B cell (primary cell): ENCODE results near the gene TERB1. TPM values are rescaled to one million over a fixed set of nuclear protein-coding genes. Genes with fewer than 3 reads are reported as not detected.

Source experiments
- ATAC-seq: fragments of 200-7000 bp; cut with Tn5 transposase; one replicate; pipeline ENCODE4 v1.10.0; 2021; ENCODE audit warnings: low read depth, mild to moderate bottlenecking, moderate number of reproducible peaks, moderate library complexity
- CTCF ChIA-PET: fragments of 350-600 bp; sonication (Branson Sonifier 250); formaldehyde crosslinking; loops from one replicate; lab custom pipeline; 2021; ENCODE audit warnings: antibody characterized with exemption, inconsistent platforms; lab: Charles Lee
- POLR2A ChIA-PET: fragments of 350-600 bp; sonication (Branson Sonifier 250); formaldehyde crosslinking; loops from one replicate; lab custom pipeline; 2021; ENCODE audit warnings: antibody characterized with exemption; lab: Charles Lee
- DNase-seq: peaks from one replicate; pipeline ENCODE4 v3.0.0; 2013
- H2AFZ ChIP-seq: 2 replicates; pipeline ENCODE4 v1.6.1; 2012; ENCODE audit warnings: mild to moderate bottlenecking, low read depth, low read length; ENCODE audit not compliant: insufficient read depth, poor library complexity, severe bottlenecking
- H3K27ac ChIP-seq, 2 donors: 1 replicate in 1 of 2; 2 replicates in 1 of 2; pipeline ENCODE4 v1.5.1; 2012 to 2013; ENCODE audit warnings: low read length in 2 of 2, mild to moderate bottlenecking in 2 of 2, moderate library complexity in 1 of 2
- H3K27me3 ChIP-seq, 4 experiments: fragments of 200-600 bp in 1 of 4; sonication (generic) in 1 of 4; replicated peaks in 1 of 4; 1 replicate in 2 of 4; 2 replicates in 2 of 4; pipeline versions ENCODE4 v1.6.1 to v1.7.0; 2013 to 2016; ENCODE audit warnings: low read length in 3 of 4, mild to moderate bottlenecking in 2 of 4, mixed read lengths in 1 of 4, moderate library complexity in 1 of 4; ENCODE audit not compliant: insufficient read depth in 4 of 4, control insufficient read depth in 3 of 4; ENCODE audit errors: control extremely low read depth in 1 of 4
- H3K36me3 ChIP-seq, 2 experiments: replicated peaks in 1 of 2; 1 replicate in 1 of 2; 2 replicates in 1 of 2; pipeline versions ENCODE4 v1.6.1 to v1.7.1; 2013; ENCODE audit warnings: low read length in 1 of 2; ENCODE audit not compliant: insufficient read depth in 2 of 2, control insufficient read depth in 1 of 2; ENCODE audit errors: control extremely low read depth in 1 of 2, extremely low read depth in 1 of 2
- H3K4me1 ChIP-seq, 2 donors: fragments of 200-600 bp in 1 of 2; sonication (generic) in 1 of 2; 1 replicate in 1 of 2; 2 replicates in 1 of 2; pipeline versions ENCODE4 v1.5.1 to v1.6.1; 2013 to 2017; ENCODE audit warnings: low read length in 2 of 2; ENCODE audit not compliant: control insufficient read depth in 2 of 2, insufficient read depth in 2 of 2
- H3K4me2 ChIP-seq: replicated peaks from 2 replicates; pipeline ENCODE3; 2012; ENCODE audit warnings: mild to moderate bottlenecking, low read depth, low read length; ENCODE audit not compliant: poor library complexity, severe bottlenecking
- H3K4me3 ChIP-seq, 5 experiments: fragments of 200-600 bp in 1 of 5; sonication (generic) in 1 of 5; 1 replicate in 3 of 5; 2 replicates in 2 of 5; pipeline versions ENCODE4 v1.5.1 to v1.7.0; 2011 to 2016; ENCODE audit warnings: low read length in 4 of 5, mild to moderate bottlenecking in 4 of 5, low read depth in 2 of 5, control low read depth in 1 of 5, moderate library complexity in 1 of 5; ENCODE audit not compliant: insufficient read depth in 1 of 5; ENCODE audit errors: control extremely low read depth in 1 of 5, extremely low read depth in 1 of 5
- H3K79me2 ChIP-seq: fragments of 200-600 bp; sonication (generic); one replicate; pipeline ENCODE4 v1.6.0; 2016; ENCODE audit warnings: low read length; ENCODE audit not compliant: control insufficient read depth, insufficient read depth
- H3K9ac ChIP-seq: fragments of 200-600 bp; sonication (generic); 2 replicates; pipeline ENCODE4 v1.6.1; 2017; ENCODE audit warnings: mild to moderate bottlenecking, low read length, moderate library complexity
- H3K9me3 ChIP-seq, 3 donors: one replicate each; pipeline versions ENCODE4 v1.6.1 to v1.7.1; 2013; ENCODE audit warnings: low read length in 2 of 3; ENCODE audit not compliant: control insufficient read depth in 2 of 3, insufficient read depth in 1 of 3; ENCODE audit errors: control extremely low read depth in 1 of 3
- H4K20me1 ChIP-seq: 2 replicates; pipeline ENCODE4 v1.6.0; 2012; ENCODE audit warnings: mild to moderate bottlenecking, low read length; ENCODE audit not compliant: insufficient read depth, control insufficient read depth, poor library complexity, severe bottlenecking
- H3K27ac Mint-ChIP-seq: one replicate; pipeline ENCODE4 v1.8.0; 2021; ENCODE audit warnings: mixed read lengths
- H3K27me3 Mint-ChIP-seq: one replicate; pipeline ENCODE4 v1.8.0; 2021; ENCODE audit warnings: mixed read lengths
- H3K4me1 Mint-ChIP-seq: one replicate; pipeline ENCODE4 v1.8.0; 2021; ENCODE audit warnings: mixed read lengths
- H3K4me3 Mint-ChIP-seq: one replicate; pipeline ENCODE4 v1.8.0; 2021; ENCODE audit warnings: mixed read lengths
- H3K9me3 Mint-ChIP-seq: one replicate; pipeline ENCODE4 v1.8.0; 2022; ENCODE audit warnings: mixed read lengths; ENCODE audit not compliant: insufficient read depth
- EZH2 ChIP-seq: IDR thresholded peaks from 2 replicates; pipeline ENCODE4 v1.6.1; 2012; ENCODE audit warnings: borderline replicate concordance, low read depth, mild to moderate bottlenecking, moderate library complexity, low read length; ENCODE audit not compliant: insufficient read depth, poor library complexity, severe bottlenecking
- WGBS: methylation state at CpG from one replicate; pipeline ENCODE4 v1.1.5; 2013; ENCODE audit warnings: missing lambda C conversion rate; ENCODE audit not compliant: insufficient coverage; 5-methylcytosine and 5-hydroxymethylcytosine counted together
- intact Hi-C: fragments of 100-400 bp; cut with micrococcal nuclease; formaldehyde crosslinking; loops from one replicate; pipeline ENCODE4 v1.10.0; 2022
- polyA plus RNA-seq: library from polyadenylated mRNA; depleted of rRNA; stranded (reverse); fragments of >200 nt; gene quantifications from 2 replicates; pipeline ENCODE4 v1.2.3, GENCODE V29; 2012
- total RNA-seq, 2 donors: library from RNA; stranded (reverse); fragments of 120-200 nt in 1 of 2; gene quantifications; 1 replicate in 1 of 2; 2 replicates in 1 of 2; pipeline versions ENCODE4 v1.2.3 to v1.2.4, GENCODE V29; 2013 to 2022
- TF ChIP-seq, protein P1 (sequence below): fragments of 200-600 bp; IDR thresholded peaks from one replicate; pipeline ENCODE4 v1.8.0; 2022; ENCODE audit warnings: antibody characterized with exemption, mild to moderate bottlenecking

Gene TERB1
- total and polyA plus RNA-seq, 2 donors (not counting 1 experiment from before 2014, with no cell fraction given) = 0.71 TPM; not detected in 1

DNA sequence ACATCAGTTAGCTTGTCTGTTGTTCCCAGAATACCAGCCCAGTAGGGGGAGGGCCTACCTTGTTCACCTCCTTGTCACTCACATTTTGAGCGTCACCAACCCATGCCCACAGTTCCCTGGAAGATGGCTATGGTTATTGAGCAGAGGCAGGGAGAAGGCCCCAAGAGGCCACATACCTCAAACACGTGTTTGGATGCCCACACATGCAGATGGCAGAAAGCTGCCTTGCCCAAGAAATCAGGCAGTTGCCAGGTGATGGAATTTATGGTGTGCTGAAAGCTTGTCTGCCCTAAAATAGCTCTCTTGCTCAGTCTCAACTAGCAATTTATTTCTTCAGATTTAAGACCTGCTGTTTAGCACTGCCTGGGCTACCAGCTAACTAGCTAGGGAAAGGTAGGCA, 88.3 kb downstream of the TERB1 start:
- ATAC-seq (no peak), DNase-seq (no peak)
- intact Hi-C loops = no loop called here
- Histone ChIP-seq H3K9me3 (peaks cover 0 to 14% (median 0%) of the 10 kb centered on the region in 3 donors), H3K4me1 (no peaks in the 10 kb centered on the region), H3K27me3 (no peaks in the 10 kb centered on the region), H2AFZ (no peak overlapping the region), H3K4me2 (no peak overlapping the region), H4K20me1 (no peaks in the 10 kb centered on the region), H3K27ac (no peak overlapping the region), H3K9ac (no peak overlapping the region), H3K79me2 (no peaks in the 10 kb centered on the region), H3K36me3 (peaks cover 0 to 2% of the 10 kb centered on the region in 2 experiments), H3K4me3 (no peak overlapping the region)
- ChIA-PET CTCF (interaction anchor here (0.6 to 1.0 kb wide), 2 partner anchors 14 to 35 kb away, joined by 3 to 5 read pairs; no protein-coding TSS in a partner anchor), POLR2A (no interaction called here)
- TF ChIP-seq EZH2 = no peak
- TF ChIP-seq, protein P1, sequence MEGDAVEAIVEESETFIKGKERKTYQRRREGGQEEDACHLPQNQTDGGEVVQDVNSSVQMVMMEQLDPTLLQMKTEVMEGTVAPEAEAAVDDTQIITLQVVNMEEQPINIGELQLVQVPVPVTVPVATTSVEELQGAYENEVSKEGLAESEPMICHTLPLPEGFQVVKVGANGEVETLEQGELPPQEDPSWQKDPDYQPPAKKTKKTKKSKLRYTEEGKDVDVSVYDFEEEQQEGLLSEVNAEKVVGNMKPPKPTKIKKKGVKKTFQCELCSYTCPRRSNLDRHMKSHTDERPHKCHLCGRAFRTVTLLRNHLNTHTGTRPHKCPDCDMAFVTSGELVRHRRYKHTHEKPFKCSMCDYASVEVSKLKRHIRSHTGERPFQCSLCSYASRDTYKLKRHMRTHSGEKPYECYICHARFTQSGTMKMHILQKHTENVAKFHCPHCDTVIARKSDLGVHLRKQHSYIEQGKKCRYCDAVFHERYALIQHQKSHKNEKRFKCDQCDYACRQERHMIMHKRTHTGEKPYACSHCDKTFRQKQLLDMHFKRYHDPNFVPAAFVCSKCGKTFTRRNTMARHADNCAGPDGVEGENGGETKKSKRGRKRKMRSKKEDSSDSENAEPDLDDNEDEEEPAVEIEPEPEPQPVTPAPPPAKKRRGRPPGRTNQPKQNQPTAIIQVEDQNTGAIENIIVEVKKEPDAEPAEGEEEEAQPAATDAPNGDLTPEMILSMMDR = no peak
- Mint-ChIP-seq H3K4me3 (no peak overlapping the region), H3K27ac (no peak overlapping the region), H3K4me1 (no peaks in the 10 kb centered on the region), H3K27me3 (peaks cover 12% of the 10 kb centered on the region), H3K9me3 (no peaks in the 10 kb centered on the region)
- 33% methylated on average over 1 of the region's 2 CpGs for WGBS

DNA sequence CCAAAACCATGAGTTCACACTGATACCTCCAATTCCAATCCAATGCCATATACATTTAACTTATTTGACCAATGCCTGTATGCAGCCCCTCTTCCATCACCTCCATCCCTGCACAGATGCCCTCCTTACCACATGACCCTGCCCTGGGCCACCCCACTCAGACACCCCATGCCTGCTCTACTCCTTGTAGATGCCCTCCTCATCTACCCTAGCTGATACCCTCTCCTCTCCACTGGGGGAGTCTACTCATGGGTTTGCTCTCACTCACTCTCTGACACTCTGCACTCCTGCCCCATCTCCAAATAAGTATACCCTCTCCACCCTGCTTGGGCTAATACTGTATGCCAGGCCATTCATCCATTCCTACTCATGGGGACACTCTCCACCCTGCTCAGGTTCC, 88.9 kb downstream of the TERB1 start:
- TF ChIP-seq, protein P1 = no peak
- no peak for TF ChIP-seq EZH2
- Histone ChIP-seq H3K36me3 (peaks cover 0 to under 1% of the 10 kb centered on the region in 2 experiments), H3K27me3 (no peaks in the 10 kb centered on the region), H3K4me1 (no peaks in the 10 kb centered on the region), H3K9me3 (peaks cover 0 to 14% (median 0%) of the 10 kb centered on the region in 3 donors), H4K20me1 (no peaks in the 10 kb centered on the region), H3K27ac (no peak overlapping the region), H3K79me2 (no peaks in the 10 kb centered on the region), H3K9ac (no peak overlapping the region), H2AFZ (no peak overlapping the region), H3K4me3 (no peak overlapping the region), H3K4me2 (no peak overlapping the region)
- DNase-seq = no peak
- ChIA-PET CTCF (interaction anchor here (0.6 to 1.0 kb wide), 2 partner anchors 14 to 35 kb away, joined by 3 to 5 read pairs; no protein-coding TSS in a partner anchor), POLR2A (no interaction called here)
- intact Hi-C loops = no loop called here
- H3K27me3 Mint-ChIP-seq = peaks cover 13% of the 10 kb centered on the region
- no peaks in the 10 kb centered on the region for H3K4me1 Mint-ChIP-seq
- no peak overlapping the region for H3K27ac Mint-ChIP-seq
- ATAC-seq = no peak
- no peak overlapping the region for H3K4me3 Mint-ChIP-seq
- H3K9me3 Mint-ChIP-seq = no peaks in the 10 kb centered on the region
